ENCODE results near the gene ZNF426. TPM values are rescaled to one million over a fixed set of nuclear protein-coding genes. Genes with fewer than 3 reads are reported as not detected.
A peak's percentile ranks its signal among the peaks of the same experiment; 100 is the strongest.

ZNF426 gene
- total and polyA plus RNA-seq, 4 donors: 2.6 to 24.0 (median 9.4) TPM

GRCh38 chr19:9498183-9498902 lies 40.1 kb downstream of the ZNF426 start, which contains the start of gene ZNF560:
Gene ZNF560, minus strand, starts transcription at chr19:9498616. Its CDS starts 23,303 bp downstream, at chr19:9475313.
- DNase-seq (peak in 2 of 3 donors; percentile 2 to 13), ATAC-seq (ENCODE audit: insufficient read depth, low FRiP score) (no peak)
- no peaks in the 10 kb centered on the region for H3K4me1 ChIP-seq (ENCODE audit: control insufficient read depth in 5 of 5, insufficient read depth in 5 of 5, low read length in 5 of 5)
- TF ChIP-seq CTCF (IDR thresholded peaks at IDR 0.05; ENCODE audit: control extremely low read depth, extremely low read depth): no peak
- no peak within 1 kb of the TSS for H3K9ac ChIP-seq (ENCODE audit: insufficient read depth in 1 of 2, low read length in 2 of 2)
- peaks cover 0 to 31% (median 8%) of the 10 kb centered on the region in 4 donors for H3K9me3 ChIP-seq (ENCODE audit: control insufficient read depth in 4 of 4, insufficient read depth in 3 of 4, low read length in 3 of 4)
- no peak within 1 kb of the TSS for H3K27ac ChIP-seq (ENCODE audit: low read depth in 1 of 2, low read length in 1 of 2)
- H3K36me3 ChIP-seq (ENCODE audit: control insufficient read depth in 4 of 4, insufficient read depth in 4 of 4, low read length in 4 of 4): no peaks in the 10 kb centered on the region
- WGBS, 2 donors: 4 to 5% methylated on average over 44 of the region's 44 CpGs
- H3K4me3 ChIP-seq: no peak within 1 kb of the TSS
- no peaks in the 10 kb centered on the region for H3K27me3 ChIP-seq (ENCODE audit: control insufficient read depth in 3 of 3, insufficient read depth in 3 of 3, low read length in 2 of 3)

GRCh38 chr19:9494096-9494495 lies 44.3 kb downstream of the ZNF426 start:
- H3K9me3 ChIP-seq (ENCODE audit: control insufficient read depth in 4 of 4, insufficient read depth in 3 of 4, low read length in 3 of 4): peaks cover 0 to 28% (median 4%) of the 10 kb centered on the region in 4 donors
- TF ChIP-seq CTCF (IDR thresholded peaks at IDR 0.05; ENCODE audit: control extremely low read depth, extremely low read depth): no peak
- H3K9ac ChIP-seq (ENCODE audit: insufficient read depth in 1 of 2, low read length in 2 of 2): no peak overlapping the region
- no peaks in the 10 kb centered on the region for H3K4me1 ChIP-seq (ENCODE audit: control insufficient read depth in 5 of 5, insufficient read depth in 5 of 5, low read length in 5 of 5)
- ATAC-seq (ENCODE audit: insufficient read depth, low FRiP score) (no peak), DNase-seq (no peak)
- no peaks in the 10 kb centered on the region for H3K27me3 ChIP-seq (ENCODE audit: control insufficient read depth in 3 of 3, insufficient read depth in 3 of 3, low read length in 2 of 3)
- H3K27ac ChIP-seq (ENCODE audit: low read depth in 1 of 2, low read length in 1 of 2): no peak overlapping the region
- 83 to 94% methylated on average over 2 of the region's 2 CpGs for WGBS, 2 donors
- no peak overlapping the region for H3K4me3 ChIP-seq
- no peaks in the 10 kb centered on the region for H3K36me3 ChIP-seq (ENCODE audit: control insufficient read depth in 4 of 4, insufficient read depth in 4 of 4, low read length in 4 of 4)

- Histone ChIP-seq H3K9me3 (ENCODE audit: control insufficient read depth in 4 of 4, insufficient read depth in 3 of 4, low read length in 3 of 4) (peaks cover 0 to 24% (median 17%) of the 10 kb centered on the region in 4 donors), H3K4me1 (ENCODE audit: control insufficient read depth in 5 of 5, insufficient read depth in 5 of 5, low read length in 5 of 5) (no peaks in the 10 kb centered on the region), H3K36me3 (ENCODE audit: control insufficient read depth in 4 of 4, insufficient read depth in 4 of 4, low read length in 4 of 4) (no peaks in the 10 kb centered on the region), H3K27me3 (ENCODE audit: control insufficient read depth in 3 of 3, insufficient read depth in 3 of 3, low read length in 2 of 3) (no peaks in the 10 kb centered on the region), H3K27ac (ENCODE audit: low read depth in 1 of 2, low read length in 1 of 2) (no peak overlapping the region), H3K9ac (ENCODE audit: insufficient read depth in 1 of 2, low read length in 2 of 2) (no peak overlapping the region), H3K4me3 (no peak overlapping the region)
- DNase-seq (no peak), ATAC-seq (ENCODE audit: insufficient read depth, low FRiP score) (no peak)
- no peak for TF ChIP-seq CTCF (IDR thresholded peaks at IDR 0.05; ENCODE audit: control extremely low read depth, extremely low read depth)
- WGBS, 2 donors: 96 to 97% methylated on average over 2 of the region's 2 CpGs
These were observed 51.4 kb downstream of the ZNF426 start for GRCh38 chr19:9487016-9487415.
